A549 (cell line): ENCODE results near the gene HILPDA.

Source experiments
- CHD2 ChIP-seq: fragments of 150-350 bp; IDR thresholded peaks from 2 replicates; pipeline ENCODE4 v1.6.1; 2014; ENCODE audit warnings: low read length; ENCODE audit not compliant: partially characterized antibody
- CTCF ChIP-seq: fragments of >200 bp; sonication (Bioruptor Twin); formaldehyde crosslinking; IDR thresholded peaks from 3 replicates; pipeline ENCODE4 v1.5.1; 2016
- EP300 ChIP-seq, 2 experiments: fragments of >200 bp; sonication (Bioruptor Twin); formaldehyde crosslinking; IDR thresholded peaks; 2 replicates in 1 of 2; 3 replicates in 1 of 2; pipeline ENCODE4 v1.6.1; 2016 to 2017
- MAFK ChIP-seq: fragments of 450-650 bp; IDR thresholded peaks from 2 replicates; pipeline ENCODE4 v1.6.1; 2014; ENCODE audit not compliant: partially characterized antibody

GRCh38 chr7:128421384-128421783, 34.3 kb upstream of the HILPDA start:
- TF ChIP-seq CTCF (no peak), EP300 (IDR thresholded peaks at IDR 0.05) (no peak), MAFK (no peak), CHD2 (no peak)
